NT2/D1 (cell line): ENCODE results near the gene TERT.

Experiments used
- YY1 ChIP-seq: IDR thresholded peaks from 2 replicates; pipeline ENCODE4 v1.6.1; 2011; ENCODE audit not compliant: insufficient read length, insufficient read depth
- ZNF274 ChIP-seq: IDR thresholded peaks from 2 replicates; pipeline ENCODE4 v1.6.1; 2011; ENCODE audit warnings: mild to moderate bottlenecking, low read depth, low read length

GRCh38 chr5:1257841-1258240 lies 37.0 kb downstream of the TERT start:
- TF ChIP-seq ZNF274 (no peak), YY1 (no peak)
